GM18505 (cell line): ENCODE measurements around the gene AIFM3.

Experiments used
- ATAC-seq: cut with Tn5 transposase; IDR thresholded peaks from one replicate; pipeline ENCODE4 v1.9.1; 2021; ENCODE audit not compliant: unreplicated experiment
- POLR2A ChIP-seq: IDR thresholded peaks from 4 replicates; pipeline ENCODE4 v1.6.1; 2011; ENCODE audit warnings: borderline replicate concordance; ENCODE audit not compliant: insufficient read depth, insufficient read length; ENCODE audit errors: extremely low read depth

The AIFM3 gene

GRCh38 chr22:20948450-20948849, 18.6 kb upstream of the AIFM3 start:
- ATAC-seq, result no peak
- TF ChIP-seq POLR2A, result no peak

- no peak for TF ChIP-seq POLR2A
- no peak for ATAC-seq
Measured at GRCh38 chr22:20948989-20949388, 18.1 kb upstream of the AIFM3 start.

GRCh38 chr22:20949698-20950183, 17.3 kb upstream of the AIFM3 start:
- ATAC-seq, result no peak
- TF ChIP-seq POLR2A, result no peak

GRCh38 chr22:20951151-20951931, 15.7 kb upstream of the AIFM3 start:
- ATAC-seq, result no peak
- TF ChIP-seq POLR2A, result no peak

- TF ChIP-seq POLR2A, result no peak
- no peak for ATAC-seq
Measured at GRCh38 chr22:20951932-20952380, 15.1 kb upstream of the AIFM3 start.

- no peak for ATAC-seq
- no peak for TF ChIP-seq POLR2A
Measured at GRCh38 chr22:20952544-20953341, 14.3 kb upstream of the AIFM3 start.

- TF ChIP-seq POLR2A, result no peak
Measured at GRCh38 chr22:20953342-20953608, 13.8 kb upstream of the AIFM3 start.

GRCh38 chr22:20953668-20954500, 13.2 kb upstream of the AIFM3 start:
- ATAC-seq, result no peak
- TF ChIP-seq POLR2A, result no peak

More at GRCh38 chr22:20953342-20953608, 13.8 kb upstream of the AIFM3 start:
- ATAC-seq, result no peak

GRCh38 chr22:20955548-20955947, 11.5 kb upstream of the AIFM3 start:
- no peak for ATAC-seq
- TF ChIP-seq POLR2A, result no peak

- no peak for ATAC-seq
- TF ChIP-seq POLR2A, result no peak
Measured at GRCh38 chr22:20956258-20957101, 10.6 kb upstream of the AIFM3 start.

- TF ChIP-seq POLR2A, result no peak
- no peak for ATAC-seq
Measured at GRCh38 chr22:20957102-20957682, 9.9 kb upstream of the AIFM3 start.

GRCh38 chr22:20957683-20958431, 9.2 kb upstream of the AIFM3 start:
- ATAC-seq, result no peak
- no peak for TF ChIP-seq POLR2A
